WTC11 (cell line): Measurements from ENCODE around the gene KCNJ16. TPM values are rescaled to one million over a fixed set of nuclear protein-coding genes. Genes with fewer than 3 reads are reported as not detected.

Source experiments
- ATAC-seq: fragments of 200-7000 bp; cut with Tn5 transposase; 2 replicates; pipeline ENCODE4 v1.10.0; 2021; ENCODE audit warnings: mild to moderate bottlenecking, moderate library complexity
- CTCF ChIA-PET: fragments of 300-600 bp; sonication (Branson Sonifier 250); formaldehyde crosslinking; loops from one replicate; lab custom pipeline; 2021; ENCODE audit warnings: antibody characterized with exemption; lab: Charles Lee
- POLR2A ChIA-PET: fragments of 350-600 bp; sonication (Branson Sonifier 250); formaldehyde crosslinking; loops from one replicate; lab custom pipeline; 2021; ENCODE audit warnings: antibody characterized with exemption; lab: Charles Lee
- DNase-seq: peaks from one replicate; pipeline ENCODE4 v3.0.0; 2021; ENCODE audit warnings: low spot score
- H3K27ac Mint-ChIP-seq: 2 replicates; pipeline ENCODE4 v1.8.0; 2021; ENCODE audit warnings: mixed read lengths
- H3K27me3 Mint-ChIP-seq: 2 replicates; pipeline ENCODE4 v1.8.0; 2021; ENCODE audit warnings: low read depth, mild to moderate bottlenecking, moderate library complexity, mixed read lengths
- H3K36me3 Mint-ChIP-seq: 2 replicates; pipeline ENCODE4 v1.8.0; 2021; ENCODE audit warnings: mixed read lengths
- H3K4me1 Mint-ChIP-seq: 2 replicates; pipeline ENCODE4 v1.8.0; 2022; ENCODE audit warnings: mixed read lengths
- H3K4me3 Mint-ChIP-seq: 2 replicates; pipeline ENCODE4 v1.8.0; 2021; ENCODE audit warnings: mild to moderate bottlenecking, moderate library complexity, mixed read lengths
- H3K9me3 Mint-ChIP-seq: 2 replicates; pipeline ENCODE4 v1.8.0; 2021; ENCODE audit warnings: mixed read lengths
- CBFB ChIP-seq: sonication (generic); formaldehyde crosslinking; IDR thresholded peaks from 2 replicates; pipeline ENCODE4 v1.8.1; 2022; ENCODE audit warnings: mild to moderate bottlenecking, low read depth, missing genetic modification reagents
- E2F1 ChIP-seq: sonication (generic); formaldehyde crosslinking; IDR thresholded peaks from 2 replicates; pipeline ENCODE4 v1.8.0; 2022; ENCODE audit warnings: mild to moderate bottlenecking, missing genetic modification reagents
- E2F4 ChIP-seq: sonication (generic); formaldehyde crosslinking; IDR thresholded peaks from 2 replicates; pipeline ENCODE4 v1.8.1; 2022; ENCODE audit warnings: low read depth, mild to moderate bottlenecking, moderate library complexity, missing genetic modification reagents, borderline replicate concordance
- EMX1 ChIP-seq: fragments of 250-450 bp; sonication (Bioruptor Pico); IDR thresholded peaks from 2 replicates; pipeline ENCODE4 v1.8.0; 2021; ENCODE audit warnings: mild to moderate bottlenecking
- ESRRA ChIP-seq: sonication (generic); formaldehyde crosslinking; IDR thresholded peaks from 2 replicates; pipeline ENCODE4 v1.8.1; 2022; ENCODE audit warnings: mild to moderate bottlenecking, missing genetic modification reagents, borderline replicate concordance
- GABPB1 ChIP-seq: sonication (generic); formaldehyde crosslinking; IDR thresholded peaks from 2 replicates; pipeline ENCODE4 v1.8.1; 2023; ENCODE audit warnings: mild to moderate bottlenecking, missing genetic modification reagents
- GRHL2 ChIP-seq: fragments of 250-450 bp; sonication (Bioruptor Pico); IDR thresholded peaks from 2 replicates; pipeline ENCODE4 v1.8.0; 2022; ENCODE audit warnings: mild to moderate bottlenecking, moderate library complexity; ENCODE audit not compliant: insufficient replicate concordance, severe bottlenecking
- IRF2 ChIP-seq: sonication (generic); formaldehyde crosslinking; IDR thresholded peaks from 2 replicates; pipeline ENCODE4 v1.8.0; 2022; ENCODE audit warnings: low read depth, missing genetic modification reagents, borderline replicate concordance
- NFE2L1 ChIP-seq: sonication (generic); formaldehyde crosslinking; IDR thresholded peaks from 2 replicates; pipeline ENCODE4 v1.8.1; 2023; ENCODE audit warnings: missing genetic modification reagents
- NR3C1 ChIP-seq: sonication (generic); formaldehyde crosslinking; conservative IDR thresholded peaks from 2 replicates; pipeline ENCODE4 v1.8.1; 2023; ENCODE audit warnings: low read depth, mild to moderate bottlenecking, missing genetic modification reagents
- PRRX2 ChIP-seq: fragments of 250-450 bp; sonication (Bioruptor Pico); IDR thresholded peaks from 2 replicates; pipeline ENCODE4 v1.8.0; 2021; ENCODE audit warnings: mild to moderate bottlenecking
- SMAD4 ChIP-seq: sonication (generic); formaldehyde crosslinking; IDR thresholded peaks from 2 replicates; pipeline ENCODE4 v1.8.0; 2022; ENCODE audit warnings: mild to moderate bottlenecking, missing genetic modification reagents
- TEAD4 ChIP-seq: sonication (generic); formaldehyde crosslinking; IDR thresholded peaks from 2 replicates; pipeline ENCODE4 v1.8.0; 2022; ENCODE audit warnings: mild to moderate bottlenecking, missing genetic modification reagents
- ZNF138 ChIP-seq: sonication (generic); formaldehyde crosslinking; conservative IDR thresholded peaks from 2 replicates; pipeline ENCODE4 v1.8.1; 2022; ENCODE audit warnings: mild to moderate bottlenecking, moderate library complexity, missing genetic modification reagents
- ZNF219 ChIP-seq: sonication (generic); formaldehyde crosslinking; IDR thresholded peaks from 2 replicates; pipeline ENCODE4 v1.8.0; 2023; ENCODE audit warnings: missing genetic modification reagents, mild to moderate bottlenecking, borderline replicate concordance
- ZNF232 ChIP-seq: sonication (generic); formaldehyde crosslinking; IDR thresholded peaks from 2 replicates; pipeline ENCODE4 v1.8.0; 2022; ENCODE audit warnings: mild to moderate bottlenecking, missing genetic modification reagents
- ZNF263 ChIP-seq: sonication (generic); formaldehyde crosslinking; IDR thresholded peaks from 2 replicates; pipeline ENCODE4 v1.8.1; 2022; ENCODE audit warnings: low read depth, mild to moderate bottlenecking, moderate library complexity, missing genetic modification reagents
- ZNF532 ChIP-seq: fragments of 250-450 bp; sonication (Bioruptor Pico); IDR thresholded peaks from 2 replicates; pipeline ENCODE4 v1.9.0; 2021; ENCODE audit warnings: mild to moderate bottlenecking, borderline replicate concordance
- total RNA-seq: library from RNA; stranded (reverse); gene quantifications from 3 replicates; pipeline ENCODE4 v1.2.3, GENCODE V29; 2021
- TF ChIP-seq, protein P1 (sequence below): sonication (generic); formaldehyde crosslinking; IDR thresholded peaks from 2 replicates; pipeline ENCODE4 v1.8.1; 2022; ENCODE audit warnings: low read depth, missing genetic modification reagents, borderline replicate concordance
- TF ChIP-seq, protein P2 (sequence below): sonication (generic); formaldehyde crosslinking; IDR thresholded peaks from 2 replicates; pipeline ENCODE4 v1.8.0; 2022; ENCODE audit warnings: mild to moderate bottlenecking, missing genetic modification reagents
- TF ChIP-seq, protein P3 (sequence below): sonication (generic); formaldehyde crosslinking; IDR thresholded peaks from 2 replicates; pipeline ENCODE4 v1.8.1; 2022; ENCODE audit warnings: mild to moderate bottlenecking, moderate library complexity, missing genetic modification reagents

The KCNJ16 gene
- total RNA-seq, 1 experiment from 2014 or later: not detected

GRCh38 chr17:70121126-70121525 lies 46.1 kb downstream of the KCNJ16 start:
- ATAC-seq (no peak), DNase-seq (no peak)
- no peaks in the 10 kb centered on the region for H3K27me3 Mint-ChIP-seq
- H3K27ac Mint-ChIP-seq: no peak overlapping the region
- ChIA-PET CTCF (no interaction called here), POLR2A (no interaction called here)
- no peak overlapping the region for H3K4me3 Mint-ChIP-seq
- H3K36me3 Mint-ChIP-seq: peaks cover 16% of the 10 kb centered on the region; the same call in 1 of the 2 replicates
- H3K9me3 Mint-ChIP-seq: peaks cover 39% of the 10 kb centered on the region
- H3K4me1 Mint-ChIP-seq: peaks cover 9% of the 10 kb centered on the region
- TF ChIP-seq PRRX2 (CRISPR knock-in tag): no peak
- no peak for TF ChIP-seq CBFB
- no peak for TF ChIP-seq ZNF232 (CRISPR knock-in tag)
- TF ChIP-seq IRF2 (CRISPR knock-in tag): no peak
- no peak for TF ChIP-seq E2F1
- no peak for TF ChIP-seq GABPB1 (CRISPR knock-in tag)
- TF ChIP-seq SMAD4 (CRISPR knock-in tag): no peak
- no peak for TF ChIP-seq E2F4 (CRISPR knock-in tag)
- TF ChIP-seq, protein P1, sequence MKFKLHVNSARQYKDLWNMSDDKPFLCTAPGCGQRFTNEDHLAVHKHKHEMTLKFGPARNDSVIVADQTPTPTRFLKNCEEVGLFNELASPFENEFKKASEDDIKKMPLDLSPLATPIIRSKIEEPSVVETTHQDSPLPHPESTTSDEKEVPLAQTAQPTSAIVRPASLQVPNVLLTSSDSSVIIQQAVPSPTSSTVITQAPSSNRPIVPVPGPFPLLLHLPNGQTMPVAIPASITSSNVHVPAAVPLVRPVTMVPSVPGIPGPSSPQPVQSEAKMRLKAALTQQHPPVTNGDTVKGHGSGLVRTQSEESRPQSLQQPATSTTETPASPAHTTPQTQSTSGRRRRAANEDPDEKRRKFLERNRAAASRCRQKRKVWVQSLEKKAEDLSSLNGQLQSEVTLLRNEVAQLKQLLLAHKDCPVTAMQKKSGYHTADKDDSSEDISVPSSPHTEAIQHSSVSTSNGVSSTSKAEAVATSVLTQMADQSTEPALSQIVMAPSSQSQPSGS (CRISPR knock-in tag): no peak

DNA sequence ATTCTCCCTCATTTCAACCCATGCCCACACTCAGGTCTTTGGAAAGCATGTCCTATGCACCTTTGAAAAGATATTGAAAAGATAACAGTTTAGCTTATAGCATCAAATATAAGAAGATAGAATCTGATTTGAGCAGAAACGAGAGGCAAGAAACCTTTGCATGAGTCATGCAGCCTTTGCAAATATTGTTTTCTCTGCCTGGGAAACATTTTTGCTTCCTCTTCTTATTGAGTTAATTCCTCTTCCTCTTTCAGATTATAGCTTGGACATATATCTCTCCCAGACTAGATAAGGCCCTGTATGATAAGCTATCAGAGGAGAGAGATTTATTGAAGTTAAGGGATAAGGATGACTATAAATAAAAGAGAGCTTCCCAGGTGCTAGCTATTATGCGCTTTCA lies 48.2 kb downstream of the KCNJ16 start:
- POLR2A ChIA-PET: no interaction called here
- H3K4me1 Mint-ChIP-seq: peaks cover 20% of the 10 kb centered on the region

More for the DNA sequence above, 48.2 kb downstream of the KCNJ16 start:
- Mint-ChIP-seq H3K36me3 (peaks cover 20% of the 10 kb centered on the region; the same call in 1 of the 2 replicates), H3K9me3 (peaks cover 39% of the 10 kb centered on the region), H3K27me3 (no peaks in the 10 kb centered on the region), H3K27ac (no peak overlapping the region), H3K4me3 (no peak overlapping the region)
- TF ChIP-seq EMX1 (no peak), GRHL2 (CRISPR knock-in tag) (no peak), PRRX2 (CRISPR knock-in tag) (no peak), ZNF138 (no peak), TEAD4 (CRISPR knock-in tag) (no peak), ZNF219 (CRISPR knock-in tag) (no peak), NFE2L1 (CRISPR knock-in tag) (no peak), ZNF532 (CRISPR knock-in tag) (no peak), E2F1 (no peak), ZNF263 (no peak), NR3C1 (CRISPR knock-in tag) (no peak), ESRRA (CRISPR knock-in tag) (no peak)
- TF ChIP-seq, protein P2, sequence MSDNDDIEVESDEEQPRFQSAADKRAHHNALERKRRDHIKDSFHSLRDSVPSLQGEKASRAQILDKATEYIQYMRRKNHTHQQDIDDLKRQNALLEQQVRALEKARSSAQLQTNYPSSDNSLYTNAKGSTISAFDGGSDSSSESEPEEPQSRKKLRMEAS: no peak
- TF ChIP-seq, protein P3, sequence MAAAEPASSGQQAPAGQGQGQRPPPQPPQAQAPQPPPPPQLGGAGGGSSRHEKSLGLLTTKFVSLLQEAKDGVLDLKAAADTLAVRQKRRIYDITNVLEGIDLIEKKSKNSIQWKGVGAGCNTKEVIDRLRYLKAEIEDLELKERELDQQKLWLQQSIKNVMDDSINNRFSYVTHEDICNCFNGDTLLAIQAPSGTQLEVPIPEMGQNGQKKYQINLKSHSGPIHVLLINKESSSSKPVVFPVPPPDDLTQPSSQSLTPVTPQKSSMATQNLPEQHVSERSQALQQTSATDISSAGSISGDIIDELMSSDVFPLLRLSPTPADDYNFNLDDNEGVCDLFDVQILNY (CRISPR knock-in tag): no peak
- CTCF ChIA-PET: no interaction called here
- DNase-seq (no peak), ATAC-seq (no peak)
